GM18867 (cell line): ENCODE measurements around the gene PON2.
"Not testable (repeated sequence)": the region's sequence is repeated elsewhere in the genome, so short reads cannot be mapped to it uniquely, and the experiment has no call there.

Experiments used
- ATAC-seq: cut with Tn5 transposase; IDR thresholded peaks from one replicate; pipeline ENCODE4 v1.9.1; 2021; ENCODE audit warnings: mild to moderate bottlenecking, moderate library complexity; ENCODE audit not compliant: unreplicated experiment

Gene PON2

GRCh38 chr7:95407751-95408150 is 27.1 kb downstream of the PON2 start:
- no peak for ATAC-seq

GRCh38 chr7:95405800-95406199 is 29.0 kb downstream of the PON2 start:
- no peak for ATAC-seq

- no peak for ATAC-seq
Observed at GRCh38 chr7:95405208-95405607, 29.6 kb downstream of the PON2 start.

- ATAC-seq: no peak
Observed at GRCh38 chr7:95404316-95404865, 30.4 kb downstream of the PON2 start.

- ATAC-seq: no peak
Observed at GRCh38 chr7:95398155-95398940, 36.5 kb downstream of the PON2 start.

GRCh38 chr7:95397381-95397780 is 37.4 kb downstream of the PON2 start:
- ATAC-seq: no peak

GRCh38 chr7:95396136-95397032 is 38.4 kb downstream of the PON2 start, which contains the start of gene PON3:
Gene PON3 (minus strand): TSS chr7:95396375. CDS start chr7:95396350, 25 bp downstream.
- no peak for ATAC-seq

GRCh38 chr7:95395755-95396135 is 39.1 kb downstream of the PON2 start:
- no peak for ATAC-seq

- no peak for ATAC-seq
Observed at GRCh38 chr7:95394370-95394769, 40.5 kb downstream of the PON2 start.

- ATAC-seq: no peak
Observed at GRCh38 chr7:95391761-95392160, 43.1 kb downstream of the PON2 start.

- ATAC-seq: no peak
Observed at GRCh38 chr7:95389516-95389915, 45.3 kb downstream of the PON2 start.

- not testable (repeated sequence) for ATAC-seq
Observed at GRCh38 chr7:95379457-95379856, 55.4 kb downstream of the PON2 start.

GRCh38 chr7:95376632-95377400 is 58.0 kb downstream of the PON2 start:
- ATAC-seq: no peak

- ATAC-seq: no peak
Observed at GRCh38 chr7:95375591-95376257, 59.1 kb downstream of the PON2 start.

- ATAC-seq: no peak
Observed at GRCh38 chr7:95373323-95373722, 61.5 kb downstream of the PON2 start.

- ATAC-seq: no peak
Observed at GRCh38 chr7:95368235-95368634, 66.6 kb downstream of the PON2 start.

GRCh38 chr7:95367606-95368005 is 67.2 kb downstream of the PON2 start:
- no peak for ATAC-seq

- ATAC-seq: no peak
Observed at GRCh38 chr7:95365151-95365550, 69.7 kb downstream of the PON2 start.

GRCh38 chr7:95357623-95358022 is 77.2 kb downstream of the PON2 start:
- ATAC-seq: no peak
